Mucosa of descending colon (tissue), 3 donors: ENCODE data around the gene DLG1. TPM values are rescaled to one million over a fixed set of nuclear protein-coding genes. Genes with fewer than 3 reads are reported as not detected.

Experiments
- ATAC-seq: fragments of 200-7000 bp; cut with Tn5 transposase; one replicate; pipeline ENCODE4 v1.9.1; 2020; ENCODE audit warnings: mild to moderate bottlenecking, moderate library complexity
- DNase-seq, 3 donors: peaks; one replicate each; pipeline ENCODE4 v3.0.0-alpha.2; 2020
- H3K36me3 ChIP-seq: fragments of 200-600 bp; one replicate; pipeline ENCODE4 v1.8.0; 2021; ENCODE audit warnings: low read depth, mild to moderate bottlenecking
- H3K4me1 ChIP-seq: fragments of 200-600 bp; one replicate; pipeline ENCODE4 v1.8.0; 2021; ENCODE audit warnings: low read depth, mild to moderate bottlenecking
- H3K4me3 ChIP-seq: fragments of 200-600 bp; one replicate; pipeline ENCODE4 v1.8.0; 2021; ENCODE audit warnings: mild to moderate bottlenecking
- H3K9me3 ChIP-seq: fragments of 200-600 bp; one replicate; pipeline ENCODE4 v1.8.0; 2021; ENCODE audit warnings: mild to moderate bottlenecking
- intact Hi-C, 2 donors: fragments of 100-400 bp; cut with DNase I in 1 of 2; cut with micrococcal nuclease in 1 of 2; formaldehyde crosslinking; loops; one replicate each; pipeline versions ENCODE4 v1.11.0 to v1.11.1; 2022; cut with DNase I, micrococcal nuclease
- total RNA-seq, 3 donors: library from RNA; stranded (reverse); fragmentation: NEBNext Ultra II Directional in 2 of 3; extraction: Animal tissue kit (Norgen Biotek cat#: 25700) in 2 of 3; gene quantifications; one replicate each; pipeline versions ENCODE4 v1.2.1 to v1.2.4, GENCODE V29; 2021 to 2023
- TF ChIP-seq, protein P1 (sequence below): fragments of 200-600 bp; IDR thresholded peaks from one replicate; pipeline ENCODE4 v1.8.0; 2022; ENCODE audit warnings: antibody characterized with exemption, mild to moderate bottlenecking
- donor health status: DM: no; HTN: no; CAD: no; lungs with moderate emphysema.
- donor health status: DM: no; HTN: no; CAD: no.
- donor health status: DM: no; HTN: yes; CAD: no.

Gene DLG1
- total RNA-seq, 3 donors from 2014 or later, result 107 to 163 (median 134) TPM

GRCh38 chr3:197306374-197307086 is 8.1 kb upstream of the DLG1 start:
- intact Hi-C loops, result no loop called here
- no peak for ATAC-seq
- Histone ChIP-seq H3K4me3 (no peak overlapping the region), H3K4me1 (peaks cover 4% of the 10 kb centered on the region), H3K9me3 (no peaks in the 10 kb centered on the region), H3K36me3 (no peaks in the 10 kb centered on the region)
- DNase-seq, result no peak
- TF ChIP-seq, protein P1, sequence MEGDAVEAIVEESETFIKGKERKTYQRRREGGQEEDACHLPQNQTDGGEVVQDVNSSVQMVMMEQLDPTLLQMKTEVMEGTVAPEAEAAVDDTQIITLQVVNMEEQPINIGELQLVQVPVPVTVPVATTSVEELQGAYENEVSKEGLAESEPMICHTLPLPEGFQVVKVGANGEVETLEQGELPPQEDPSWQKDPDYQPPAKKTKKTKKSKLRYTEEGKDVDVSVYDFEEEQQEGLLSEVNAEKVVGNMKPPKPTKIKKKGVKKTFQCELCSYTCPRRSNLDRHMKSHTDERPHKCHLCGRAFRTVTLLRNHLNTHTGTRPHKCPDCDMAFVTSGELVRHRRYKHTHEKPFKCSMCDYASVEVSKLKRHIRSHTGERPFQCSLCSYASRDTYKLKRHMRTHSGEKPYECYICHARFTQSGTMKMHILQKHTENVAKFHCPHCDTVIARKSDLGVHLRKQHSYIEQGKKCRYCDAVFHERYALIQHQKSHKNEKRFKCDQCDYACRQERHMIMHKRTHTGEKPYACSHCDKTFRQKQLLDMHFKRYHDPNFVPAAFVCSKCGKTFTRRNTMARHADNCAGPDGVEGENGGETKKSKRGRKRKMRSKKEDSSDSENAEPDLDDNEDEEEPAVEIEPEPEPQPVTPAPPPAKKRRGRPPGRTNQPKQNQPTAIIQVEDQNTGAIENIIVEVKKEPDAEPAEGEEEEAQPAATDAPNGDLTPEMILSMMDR, result no peak

DNA sequence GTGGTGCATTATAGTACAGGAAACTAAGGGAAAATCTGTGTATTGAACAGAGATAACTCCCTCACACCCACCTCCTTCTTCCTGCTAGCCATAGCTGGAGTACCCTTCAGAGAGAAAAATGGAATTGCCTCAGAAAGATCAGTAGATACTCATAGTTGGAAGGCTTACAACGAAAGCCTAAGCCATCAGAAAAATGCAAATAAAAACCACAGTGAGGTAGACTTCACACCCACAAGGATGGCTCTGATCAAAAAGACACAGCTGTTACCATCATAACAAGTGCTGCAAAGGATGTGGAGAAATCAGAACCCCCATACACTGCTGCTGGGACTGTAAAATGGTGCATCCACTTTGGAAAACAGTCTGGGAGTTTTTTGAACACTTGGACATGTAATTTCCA is 7.4 kb upstream of the DLG1 start:
- intact Hi-C loops, result no loop called here
- ATAC-seq (peak; percentile 25), DNase-seq (no peak)
- Histone ChIP-seq H3K4me1 (peaks cover 4% of the 10 kb centered on the region), H3K4me3 (no peak overlapping the region), H3K9me3 (no peaks in the 10 kb centered on the region), H3K36me3 (no peaks in the 10 kb centered on the region)
- TF ChIP-seq, protein P1, result no peak

DNA sequence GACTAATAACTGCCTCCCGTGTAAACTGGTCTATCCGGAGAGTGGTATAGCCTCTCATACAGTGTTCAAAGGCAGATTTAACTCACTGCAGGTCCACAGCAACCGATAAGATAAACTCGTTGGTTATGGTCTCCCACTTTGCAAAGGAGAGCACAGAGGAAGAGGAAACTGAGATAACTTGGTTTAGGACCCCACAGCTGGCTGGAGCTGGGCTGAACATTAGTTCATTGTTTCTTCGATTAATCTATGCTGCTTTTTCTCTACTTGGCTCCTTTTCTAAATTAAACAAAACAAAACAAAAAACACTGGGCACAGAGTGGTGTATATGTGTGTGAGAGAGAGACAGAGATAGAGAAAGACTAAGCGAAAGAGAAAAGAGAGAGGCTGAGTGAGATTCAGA is 5.0 kb upstream of the DLG1 start:
- DNase-seq, result no peak
- H3K4me1 ChIP-seq, result peaks cover 9% of the 10 kb centered on the region
- H3K9me3 ChIP-seq, result no peaks in the 10 kb centered on the region
- intact Hi-C loops, result no loop called here
- H3K4me3 ChIP-seq, result no peak overlapping the region
- no peaks in the 10 kb centered on the region for H3K36me3 ChIP-seq
- ATAC-seq, result no peak
- TF ChIP-seq, protein P1, result no peak

GRCh38 chr3:197302696-197303341 is 4.4 kb upstream of the DLG1 start:
- Histone ChIP-seq H3K4me1 (peaks cover 9% of the 10 kb centered on the region), H3K9me3 (no peaks in the 10 kb centered on the region), H3K36me3 (no peaks in the 10 kb centered on the region), H3K4me3 (no peak overlapping the region)
- TF ChIP-seq, protein P1, result no peak
- ATAC-seq, result no peak
- DNase-seq, result no peak
- intact Hi-C loops, result no loop called here

DNA sequence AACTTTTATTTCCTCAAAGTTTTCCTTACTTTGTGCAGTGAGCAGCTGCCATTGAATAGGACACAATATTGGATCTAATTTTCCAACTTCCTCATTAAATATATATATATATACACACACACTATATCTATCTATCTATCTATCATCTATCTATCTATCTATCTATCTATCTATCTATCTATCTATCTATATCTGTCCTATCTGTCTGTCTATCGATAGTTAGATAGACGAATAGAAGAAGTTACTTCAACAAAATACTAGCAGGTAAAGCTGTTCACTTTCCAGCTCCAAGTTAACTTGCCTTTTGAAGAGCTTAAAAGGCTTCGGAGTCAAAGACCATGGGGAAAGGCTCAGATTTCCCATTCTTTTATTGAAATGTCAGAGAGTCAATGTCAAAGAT is 3.6 kb upstream of the DLG1 start:
- no peaks in the 10 kb centered on the region for H3K9me3 ChIP-seq
- peaks cover 9% of the 10 kb centered on the region for H3K4me1 ChIP-seq
- no peaks in the 10 kb centered on the region for H3K36me3 ChIP-seq
- TF ChIP-seq, protein P1, result no peak
- DNase-seq (no peak), ATAC-seq (no peak)
- H3K4me3 ChIP-seq, result no peak overlapping the region
- intact Hi-C loops, result no loop called here
